HUES64 (cell line): ENCODE data around the gene ATP1A1. TPM values are rescaled to one million over a fixed set of nuclear protein-coding genes. Genes with fewer than 3 reads are reported as not detected.

Experiments
- H3K27ac ChIP-seq: 2 replicates; pipeline ENCODE4 v1.7.0; 2013; ENCODE audit warnings: low read depth, low read length, inconsistent platforms
- H3K27me3 ChIP-seq: 2 replicates; pipeline ENCODE4 v1.6.1; 2013; ENCODE audit warnings: mild to moderate bottlenecking, low read length; ENCODE audit not compliant: insufficient read depth
- H3K36me3 ChIP-seq: 2 replicates; pipeline ENCODE4 v1.6.1; 2013; ENCODE audit warnings: mild to moderate bottlenecking, low read length; ENCODE audit not compliant: insufficient read depth
- H3K4me1 ChIP-seq: 2 replicates; pipeline ENCODE4 v1.6.1; 2013; ENCODE audit warnings: mild to moderate bottlenecking, low read length, moderate library complexity; ENCODE audit not compliant: insufficient read depth
- H3K4me3 ChIP-seq: 2 replicates; pipeline ENCODE4 v1.5.1; 2013; ENCODE audit warnings: mild to moderate bottlenecking, low read length, moderate library complexity
- H3K9ac ChIP-seq: 2 replicates; pipeline ENCODE4 v1.6.1; 2013; ENCODE audit warnings: mild to moderate bottlenecking, low read depth, low read length
- H3K9me3 ChIP-seq: 2 replicates; pipeline ENCODE4 v1.6.1; 2013; ENCODE audit warnings: low read depth, low read length; ENCODE audit not compliant: insufficient read depth
- WGBS: fragments of 150-250, 120-280 bp; methylation state at CpG from one replicate; pipeline ENCODE4 v1.1.7; 2013; ENCODE audit warnings: missing lambda C conversion rate; 5-methylcytosine and 5-hydroxymethylcytosine counted together
- polyA plus RNA-seq, 2 experiments: library from polyadenylated mRNA; stranded (reverse); fragments of 50-300 nt; gene quantifications; one replicate each; pipeline ENCODE4 v1.2.3, GENCODE V29; 2013

The ATP1A1 gene
- polyA plus RNA-seq (2013, experiment 1 of 2): 203 TPM
- polyA plus RNA-seq (2013, experiment 2 of 2): 200 TPM

GRCh38 chr1:116372651-116373430 lies at the start of gene ATP1A1:
Gene ATP1A1, plus strand, starts transcription at chr1:116373244. Its CDS starts 268 bp downstream, at chr1:116373512.
- H3K4me1 ChIP-seq: peaks cover 37% of the 10 kb centered on the region
- under 1% methylated on average over 75 of the region's 78 CpGs for WGBS

GRCh38 chr1:116323491-116323890 lies 49.6 kb upstream of the ATP1A1 start:
- no peak overlapping the region for H3K4me3 ChIP-seq
- no peaks in the 10 kb centered on the region for H3K4me1 ChIP-seq
- no peak overlapping the region for H3K9ac ChIP-seq
- H3K36me3 ChIP-seq: no peaks in the 10 kb centered on the region
- H3K27me3 ChIP-seq: no peaks in the 10 kb centered on the region
- no peak overlapping the region for H3K27ac ChIP-seq
- no peaks in the 10 kb centered on the region for H3K9me3 ChIP-seq
- no CpG with 5 or more reads among the region's 2 CpGs for WGBS

More at GRCh38 chr1:116372651-116373430, at the start of gene ATP1A1:
- Histone ChIP-seq H3K9ac (peak within 1 kb of the TSS; percentile 94), H3K27ac (peak within 1 kb of the TSS; percentile 96), H3K36me3 (no peaks in the 10 kb centered on the region), H3K27me3 (peaks cover 11% of the 10 kb centered on the region), H3K4me3 (peak within 1 kb of the TSS; percentile 77), H3K9me3 (no peaks in the 10 kb centered on the region)

- WGBS: 94% methylated on average over 2 of the region's 3 CpGs
- Histone ChIP-seq H3K4me3 (no peak overlapping the region), H3K36me3 (no peaks in the 10 kb centered on the region), H3K27me3 (no peaks in the 10 kb centered on the region), H3K9me3 (no peaks in the 10 kb centered on the region), H3K4me1 (no peaks in the 10 kb centered on the region), H3K27ac (no peak overlapping the region), H3K9ac (no peak overlapping the region)
Observed at GRCh38 chr1:116324411-116324810, 48.6 kb upstream of the ATP1A1 start.

DNA sequence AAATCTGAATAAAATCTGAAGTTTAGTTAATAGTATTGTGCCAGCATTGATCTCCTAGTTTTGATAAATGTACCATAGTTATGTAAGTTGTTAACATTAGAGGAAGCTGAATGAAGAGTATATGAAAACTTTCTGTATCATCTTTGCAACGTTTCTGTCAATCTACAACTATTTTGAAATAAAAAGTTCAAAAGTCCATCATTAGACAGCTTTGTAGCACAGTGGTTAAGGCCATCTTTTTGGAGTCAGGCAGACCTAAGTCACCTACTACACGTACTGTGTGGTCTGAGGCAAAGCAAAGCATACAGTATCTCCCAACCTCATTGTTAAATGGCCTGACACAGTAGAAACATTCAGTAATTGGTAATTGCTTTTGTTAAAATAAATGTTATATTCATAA lies 47.9 kb upstream of the ATP1A1 start:
- H3K9me3 ChIP-seq: no peaks in the 10 kb centered on the region
- H3K9ac ChIP-seq: no peak overlapping the region
- H3K27me3 ChIP-seq: no peaks in the 10 kb centered on the region
- H3K4me3 ChIP-seq: no peak overlapping the region
- no peak overlapping the region for H3K27ac ChIP-seq
- H3K4me1 ChIP-seq: no peaks in the 10 kb centered on the region
- no peaks in the 10 kb centered on the region for H3K36me3 ChIP-seq
- WGBS: 100% methylated on average over 2 of the region's 2 CpGs

GRCh38 chr1:116325922-116326321 lies 47.1 kb upstream of the ATP1A1 start:
- Histone ChIP-seq H3K9me3 (no peaks in the 10 kb centered on the region), H3K27ac (no peak overlapping the region), H3K4me3 (no peak overlapping the region), H3K36me3 (no peaks in the 10 kb centered on the region), H3K27me3 (no peaks in the 10 kb centered on the region), H3K9ac (no peak overlapping the region), H3K4me1 (no peaks in the 10 kb centered on the region)
- WGBS: 84% methylated on average over 2 of the region's 2 CpGs

GRCh38 chr1:116326486-116326885 lies 46.6 kb upstream of the ATP1A1 start:
- H3K27ac ChIP-seq: no peak overlapping the region
- H3K9me3 ChIP-seq: no peaks in the 10 kb centered on the region
- no peaks in the 10 kb centered on the region for H3K4me1 ChIP-seq
- 92% methylated on average over 1 of the region's 1 CpG for WGBS
- H3K4me3 ChIP-seq: no peak overlapping the region
- no peaks in the 10 kb centered on the region for H3K36me3 ChIP-seq
- no peak overlapping the region for H3K9ac ChIP-seq
- H3K27me3 ChIP-seq: no peaks in the 10 kb centered on the region

GRCh38 chr1:116328671-116329070 lies 44.4 kb upstream of the ATP1A1 start:
- Histone ChIP-seq H3K9me3 (no peaks in the 10 kb centered on the region), H3K36me3 (no peaks in the 10 kb centered on the region), H3K9ac (no peak overlapping the region), H3K27ac (no peak overlapping the region), H3K4me3 (no peak overlapping the region), H3K27me3 (no peaks in the 10 kb centered on the region), H3K4me1 (no peaks in the 10 kb centered on the region)
- 97% methylated on average over 2 of the region's 2 CpGs for WGBS

- Histone ChIP-seq H3K4me3 (no peak overlapping the region), H3K4me1 (peaks cover 7% of the 10 kb centered on the region), H3K27me3 (no peaks in the 10 kb centered on the region), H3K36me3 (no peaks in the 10 kb centered on the region), H3K9ac (no peak overlapping the region), H3K27ac (no peak overlapping the region), H3K9me3 (no peaks in the 10 kb centered on the region)
- WGBS: 86% methylated on average over 7 of the region's 9 CpGs
Observed at GRCh38 chr1:116329524-116330341, 43.3 kb upstream of the ATP1A1 start.

DNA sequence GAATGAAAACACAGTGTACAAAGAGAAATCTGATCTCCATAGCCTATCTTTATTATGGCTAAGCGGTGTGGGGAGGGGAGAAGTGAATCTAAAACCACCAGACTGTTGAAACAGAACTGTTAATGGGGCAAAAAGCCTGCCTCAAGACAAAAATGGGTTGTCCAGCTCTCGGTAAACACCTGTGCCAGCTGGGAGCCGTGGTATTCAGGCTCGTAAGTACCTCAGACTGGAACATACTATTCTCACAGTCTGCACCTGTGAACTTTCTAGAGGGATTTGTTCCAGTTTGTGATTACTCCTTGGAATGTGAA lies 42.7 kb upstream of the ATP1A1 start:
- no peaks in the 10 kb centered on the region for H3K36me3 ChIP-seq
- no peaks in the 10 kb centered on the region for H3K9me3 ChIP-seq
- no peak overlapping the region for H3K4me3 ChIP-seq
- 89% methylated on average over 4 of the region's 4 CpGs for WGBS
- no peak overlapping the region for H3K27ac ChIP-seq
- H3K27me3 ChIP-seq: no peaks in the 10 kb centered on the region
- peaks cover 12% of the 10 kb centered on the region for H3K4me1 ChIP-seq
- H3K9ac ChIP-seq: no peak overlapping the region

DNA sequence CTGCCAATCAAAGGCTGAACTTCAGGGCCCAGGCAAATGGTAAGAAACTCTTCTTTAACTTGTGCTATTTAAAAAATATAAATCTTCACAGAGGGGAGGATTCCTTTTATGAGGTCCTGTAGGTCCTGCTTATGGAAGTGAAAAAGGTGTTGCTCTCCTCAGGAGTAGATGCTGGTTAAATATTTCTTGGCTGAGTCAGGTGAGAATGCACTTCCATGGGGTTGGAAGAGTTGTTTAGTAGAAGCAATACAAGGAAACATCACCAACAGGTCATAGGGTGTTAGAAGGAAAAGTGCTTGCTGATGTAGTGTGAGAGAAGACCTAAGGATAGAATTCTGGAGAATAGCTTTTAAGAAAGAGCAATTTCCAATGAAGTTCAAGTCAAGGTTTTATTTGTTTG lies 42.2 kb upstream of the ATP1A1 start:
- Histone ChIP-seq H3K4me1 (peaks cover 18% of the 10 kb centered on the region), H3K36me3 (no peaks in the 10 kb centered on the region), H3K4me3 (no peak overlapping the region), H3K27ac (no peak overlapping the region), H3K9ac (no peak overlapping the region), H3K9me3 (no peaks in the 10 kb centered on the region), H3K27me3 (no peaks in the 10 kb centered on the region)

DNA sequence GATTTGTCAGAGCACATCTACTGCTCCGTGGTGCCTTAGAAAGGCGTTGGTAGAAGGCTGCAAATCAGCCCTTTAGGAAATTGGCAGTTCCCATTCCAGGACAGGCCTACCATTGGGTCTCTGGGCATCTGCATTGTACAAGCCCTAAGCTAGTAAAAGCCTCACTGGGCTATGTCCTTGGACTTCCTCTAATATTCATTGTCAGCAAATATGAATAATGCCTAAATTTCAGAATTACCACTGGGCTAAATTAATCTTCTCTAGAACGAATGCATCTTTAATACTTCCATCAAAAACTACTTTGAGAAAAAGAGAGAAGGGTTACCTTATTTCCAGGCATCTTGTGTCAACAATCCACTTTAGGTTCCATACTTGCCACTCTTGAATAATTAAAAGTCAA lies 41.5 kb upstream of the ATP1A1 start:
- no peak overlapping the region for H3K27ac ChIP-seq
- no peak overlapping the region for H3K9ac ChIP-seq
- H3K4me3 ChIP-seq: no peak overlapping the region
- whole genome bisulfite sequencing: 96% methylated on average over 3 of the region's 3 CpGs
- no peaks in the 10 kb centered on the region for H3K36me3 ChIP-seq
- no peaks in the 10 kb centered on the region for H3K27me3 ChIP-seq
- H3K4me1 ChIP-seq: peaks cover 19% of the 10 kb centered on the region
- no peaks in the 10 kb centered on the region for H3K9me3 ChIP-seq
